ENCODE results near the gene P3H3. TPM values are rescaled to one million over a fixed set of nuclear protein-coding genes. Genes with fewer than 3 reads are reported as not detected.

Gene P3H3
- total RNA-seq, 1 donor from 2014 or later: 52.7 TPM

DNA sequence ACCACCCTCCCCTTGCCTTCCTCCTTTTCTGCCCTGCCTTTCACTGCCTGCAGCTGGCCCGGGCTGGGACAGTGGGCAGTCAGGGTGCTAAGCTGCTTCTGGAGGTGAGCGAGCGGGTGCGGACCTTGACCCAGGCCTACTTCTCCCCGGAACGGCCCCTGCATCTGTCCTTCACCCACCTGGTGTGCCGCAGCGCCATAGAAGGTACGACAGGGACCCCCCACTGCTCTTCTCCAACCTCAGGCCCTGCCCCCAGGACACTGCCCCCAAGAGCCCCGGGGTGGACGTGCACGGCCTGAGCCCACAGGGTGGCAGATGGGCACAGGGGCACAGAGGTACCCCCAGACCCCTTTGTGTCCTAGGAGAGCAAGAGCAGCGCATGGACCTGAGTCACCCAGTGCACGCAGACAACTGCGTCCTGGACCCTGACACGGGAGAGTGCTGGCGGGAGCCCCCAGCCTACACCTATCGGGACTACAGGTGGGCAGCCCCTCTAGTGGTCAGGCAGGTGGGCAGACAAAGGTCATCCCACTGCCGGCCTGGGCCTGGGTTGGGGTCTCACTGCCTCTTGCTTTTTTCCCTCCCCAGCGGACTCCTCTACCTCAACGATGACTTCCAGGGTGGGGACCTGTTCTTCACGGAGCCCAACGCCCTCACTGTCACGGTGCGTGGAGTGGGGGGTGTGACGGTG is 9.3 kb downstream of the P3H3 start:
- Mint-ChIP-seq H3K4me1 (peaks cover 7% of the 10 kb centered on the region), H3K27ac (ENCODE audit: unreplicated experiment) (no peak overlapping the region), H3K9me3 (no peaks in the 10 kb centered on the region), H3K4me3 (no peak overlapping the region), H3K27me3 (ENCODE audit: low read depth) (no peaks in the 10 kb centered on the region), H3K36me3 (ENCODE audit: low read depth) (peaks cover 4% of the 10 kb centered on the region)
- DNase-seq (ENCODE audit: low read depth, low spot score): no peak
- TF ChIP-seq, protein P1, sequence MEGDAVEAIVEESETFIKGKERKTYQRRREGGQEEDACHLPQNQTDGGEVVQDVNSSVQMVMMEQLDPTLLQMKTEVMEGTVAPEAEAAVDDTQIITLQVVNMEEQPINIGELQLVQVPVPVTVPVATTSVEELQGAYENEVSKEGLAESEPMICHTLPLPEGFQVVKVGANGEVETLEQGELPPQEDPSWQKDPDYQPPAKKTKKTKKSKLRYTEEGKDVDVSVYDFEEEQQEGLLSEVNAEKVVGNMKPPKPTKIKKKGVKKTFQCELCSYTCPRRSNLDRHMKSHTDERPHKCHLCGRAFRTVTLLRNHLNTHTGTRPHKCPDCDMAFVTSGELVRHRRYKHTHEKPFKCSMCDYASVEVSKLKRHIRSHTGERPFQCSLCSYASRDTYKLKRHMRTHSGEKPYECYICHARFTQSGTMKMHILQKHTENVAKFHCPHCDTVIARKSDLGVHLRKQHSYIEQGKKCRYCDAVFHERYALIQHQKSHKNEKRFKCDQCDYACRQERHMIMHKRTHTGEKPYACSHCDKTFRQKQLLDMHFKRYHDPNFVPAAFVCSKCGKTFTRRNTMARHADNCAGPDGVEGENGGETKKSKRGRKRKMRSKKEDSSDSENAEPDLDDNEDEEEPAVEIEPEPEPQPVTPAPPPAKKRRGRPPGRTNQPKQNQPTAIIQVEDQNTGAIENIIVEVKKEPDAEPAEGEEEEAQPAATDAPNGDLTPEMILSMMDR (conservative IDR thresholded peaks at IDR 0.05): no peak

DNA sequence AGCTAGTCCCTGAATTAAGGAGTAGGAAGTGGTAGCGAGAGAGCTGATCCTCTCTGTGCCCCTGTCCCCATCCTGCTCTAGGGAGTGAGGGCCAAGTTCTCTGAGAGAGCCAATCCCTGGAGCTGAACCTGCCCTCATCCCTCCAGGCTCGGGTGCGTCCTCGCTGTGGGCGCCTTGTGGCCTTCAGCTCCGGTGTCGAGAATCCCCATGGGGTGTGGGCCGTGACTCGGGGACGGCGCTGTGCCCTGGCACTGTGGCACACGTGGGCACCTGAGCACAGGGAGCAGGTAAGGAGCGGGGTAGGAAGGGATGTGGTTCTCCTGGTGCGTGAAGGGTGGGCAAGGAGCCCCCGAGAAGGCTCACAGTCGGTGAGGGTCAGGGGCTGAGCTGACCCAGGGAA is 10.6 kb downstream of the P3H3 start:
- Mint-ChIP-seq H3K27ac (ENCODE audit: unreplicated experiment) (no peak overlapping the region), H3K27me3 (ENCODE audit: low read depth) (no peaks in the 10 kb centered on the region), H3K36me3 (ENCODE audit: low read depth) (peaks cover 6% of the 10 kb centered on the region), H3K9me3 (no peaks in the 10 kb centered on the region), H3K4me3 (no peak overlapping the region), H3K4me1 (peaks cover 7% of the 10 kb centered on the region)
- TF ChIP-seq, protein P1 (conservative IDR thresholded peaks at IDR 0.05): no peak
- DNase-seq (ENCODE audit: low read depth, low spot score): no peak

DNA sequence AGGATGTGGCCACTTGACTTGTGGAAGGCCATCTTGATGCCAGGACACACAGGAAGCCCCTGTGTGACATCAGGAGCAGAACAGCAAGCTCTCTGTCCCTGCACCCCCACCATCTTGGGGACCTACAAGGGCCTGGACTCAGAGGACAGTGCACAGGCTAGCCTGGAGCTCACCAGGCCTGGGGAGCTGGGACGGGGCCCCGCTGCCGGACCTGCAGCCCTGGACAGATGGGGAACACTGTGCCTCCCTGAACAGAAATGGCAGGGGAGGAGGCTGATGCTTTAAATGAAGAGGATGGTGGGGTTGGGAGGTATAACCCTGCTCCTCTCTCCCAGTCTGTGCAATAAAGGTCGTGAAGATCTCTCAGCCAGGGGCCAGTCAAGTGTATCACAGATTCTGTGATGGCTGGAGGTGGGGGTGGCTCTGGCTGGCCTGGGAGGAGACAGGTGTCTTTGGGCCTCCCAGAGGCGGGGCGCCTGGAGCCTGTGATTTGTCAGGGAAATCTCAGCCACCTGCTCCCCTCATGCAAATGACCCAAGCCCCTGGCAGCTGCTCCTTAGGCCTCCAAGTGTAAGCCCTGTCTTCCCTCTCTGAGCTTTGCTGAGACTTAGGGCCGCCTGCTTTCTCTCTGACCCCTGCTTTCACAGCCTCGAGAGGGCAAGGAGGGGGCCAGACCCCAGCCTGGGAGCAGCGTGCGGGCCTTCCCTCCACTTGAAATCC is 11.4 kb downstream of the P3H3 start:
- no peak overlapping the region for H3K4me3 Mint-ChIP-seq
- no peaks in the 10 kb centered on the region for H3K27me3 Mint-ChIP-seq (ENCODE audit: low read depth)
- peaks cover 7% of the 10 kb centered on the region for H3K4me1 Mint-ChIP-seq
- TF ChIP-seq, protein P1 (conservative IDR thresholded peaks at IDR 0.05): no peak
- DNase-seq (ENCODE audit: low read depth, low spot score): no peak
- H3K36me3 Mint-ChIP-seq (ENCODE audit: low read depth): peaks cover 8% of the 10 kb centered on the region
- no peak overlapping the region for H3K27ac Mint-ChIP-seq (ENCODE audit: unreplicated experiment)
- no peaks in the 10 kb centered on the region for H3K9me3 Mint-ChIP-seq

DNA sequence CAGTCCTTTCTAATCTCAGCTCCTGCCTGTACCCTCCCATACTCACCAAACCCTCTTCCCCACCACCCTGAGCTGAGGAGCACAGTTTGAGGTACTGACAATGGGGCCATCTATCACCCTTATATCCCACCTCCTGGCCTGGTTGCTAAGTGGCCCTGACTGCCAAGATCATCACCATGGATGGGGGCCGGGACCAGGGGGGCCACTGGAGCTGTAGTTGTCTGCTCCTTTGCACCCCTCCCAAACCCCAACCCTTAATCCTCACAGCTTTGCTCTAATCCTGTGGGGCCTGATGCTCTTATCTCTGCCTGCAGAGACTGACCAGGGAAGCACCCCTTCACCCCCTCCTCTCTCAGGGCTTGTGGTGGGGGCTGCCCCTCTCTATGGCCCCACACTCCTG is 12.1 kb downstream of the P3H3 start:
- TF ChIP-seq, protein P1 (conservative IDR thresholded peaks at IDR 0.05): no peak
- Mint-ChIP-seq H3K36me3 (ENCODE audit: low read depth) (peaks cover 7% of the 10 kb centered on the region), H3K4me1 (peaks cover 3% of the 10 kb centered on the region), H3K9me3 (no peaks in the 10 kb centered on the region), H3K27ac (ENCODE audit: unreplicated experiment) (no peak overlapping the region), H3K4me3 (peak overlapping the region; percentile 15), H3K27me3 (ENCODE audit: low read depth) (no peaks in the 10 kb centered on the region)
- DNase-seq (ENCODE audit: low read depth, low spot score): no peak

DNA sequence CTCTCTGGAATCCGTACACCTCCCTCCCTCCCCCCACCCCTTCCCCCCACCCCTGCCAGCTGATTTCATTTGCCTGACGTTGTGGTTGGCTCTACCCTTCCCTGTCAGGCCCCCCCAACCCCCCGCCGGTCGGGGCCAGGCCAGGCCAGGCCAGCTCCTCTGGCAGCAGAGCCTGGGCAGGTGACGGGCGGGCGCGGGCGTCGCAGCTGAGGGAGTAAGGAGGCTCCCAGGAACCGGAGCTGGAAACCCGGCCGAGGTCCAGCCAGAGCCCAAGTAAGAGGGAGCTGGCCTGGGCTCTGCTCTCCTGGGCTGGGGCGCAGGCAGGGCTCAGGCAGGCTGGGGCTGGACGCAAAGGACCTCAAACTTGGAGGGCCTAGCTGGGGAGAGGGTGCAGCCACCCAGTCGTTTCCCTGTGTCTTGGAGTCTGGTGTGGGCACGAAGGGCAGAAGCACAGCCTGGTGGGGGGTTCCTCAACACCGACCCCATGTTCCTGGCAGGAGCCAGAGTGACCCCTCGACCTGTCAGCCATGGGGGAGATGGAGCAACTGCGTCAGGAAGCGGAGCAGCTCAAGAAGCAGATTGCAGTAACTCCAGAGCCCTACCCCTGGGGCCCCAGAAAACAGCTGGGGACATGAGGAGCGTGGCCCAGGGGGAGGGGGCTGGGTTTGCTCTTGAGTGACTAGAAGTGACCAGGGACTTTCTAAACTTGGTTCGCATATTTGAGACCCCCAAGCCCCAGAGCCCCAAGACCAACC is 12.7 kb downstream of the P3H3 start, which contains the start of gene GNB3:
GNB3 (plus strand) TSS at position 165 of the 755 bp plus-strand sequence; CDS start at position 528, 363 bp downstream.
- Mint-ChIP-seq H3K27me3 (ENCODE audit: low read depth) (no peaks in the 10 kb centered on the region), H3K36me3 (ENCODE audit: low read depth) (peaks cover 9% of the 10 kb centered on the region), H3K4me3 (peak within 1 kb of the TSS; percentile 19), H3K9me3 (no peaks in the 10 kb centered on the region), H3K27ac (ENCODE audit: unreplicated experiment) (no peak within 1 kb of the TSS), H3K4me1 (no peaks in the 10 kb centered on the region)
- no peak for DNase-seq (ENCODE audit: low read depth, low spot score)
- TF ChIP-seq, protein P1 (conservative IDR thresholded peaks at IDR 0.05): no peak

Data from neural crest cell (in vitro differentiated cells).